ENCODE results near the gene ITGB6.

Gene ITGB6

GRCh38 chr2:160199683-160200389 is at the start of gene ITGB6:
Gene ITGB6, minus strand, starts transcription at chr2:160200272. Its CDS starts 209 bp downstream, at chr2:160200063.
- no peak for DNase-seq

GRCh38 chr2:160247296-160248035 is 47.4 kb upstream of the ITGB6 start:
- no peak for DNase-seq

- DNase-seq = no peak
Measured at GRCh38 chr2:160246356-160246755, 46.3 kb upstream of the ITGB6 start.

GRCh38 chr2:160245614-160246155 is 45.6 kb upstream of the ITGB6 start:
- no peak for DNase-seq

GRCh38 chr2:160242893-160243564 is 43.0 kb upstream of the ITGB6 start:
- no peak for DNase-seq

- no peak for DNase-seq
Measured at GRCh38 chr2:160241251-160242137, 41.4 kb upstream of the ITGB6 start.

- no peak for DNase-seq
Measured at GRCh38 chr2:160239436-160239835, 39.4 kb upstream of the ITGB6 start.

GRCh38 chr2:160238392-160238791 is 38.3 kb upstream of the ITGB6 start:
- no peak for DNase-seq

- no peak for DNase-seq
Measured at GRCh38 chr2:160232905-160233475, 32.9 kb upstream of the ITGB6 start.

- DNase-seq = no peak
Measured at GRCh38 chr2:160229591-160229990, 29.5 kb upstream of the ITGB6 start.

GRCh38 chr2:160228141-160228917 is 28.3 kb upstream of the ITGB6 start:
- DNase-seq = no peak

GRCh38 chr2:160227293-160227915 is 27.3 kb upstream of the ITGB6 start:
- DNase-seq = no peak

- no peak for DNase-seq
Measured at GRCh38 chr2:160226367-160226766, 26.3 kb upstream of the ITGB6 start.

- no peak for DNase-seq
Measured at GRCh38 chr2:160225722-160226121, 25.6 kb upstream of the ITGB6 start.

GRCh38 chr2:160224507-160224906 is 24.4 kb upstream of the ITGB6 start:
- DNase-seq = no peak

- no peak for DNase-seq
Measured at GRCh38 chr2:160224060-160224459, 24.0 kb upstream of the ITGB6 start.

- no peak for DNase-seq
Measured at GRCh38 chr2:160223560-160223959, 23.5 kb upstream of the ITGB6 start.

GRCh38 chr2:160222546-160223283 is 22.6 kb upstream of the ITGB6 start:
- DNase-seq = no peak

- no peak for DNase-seq
Measured at GRCh38 chr2:160221391-160222276, 21.6 kb upstream of the ITGB6 start.

Data from SHP77 treated with DMSO at 0.1 percent for 48 hours (cell line).